K562 (cell line): ENCODE data around the gene ADAM21. TPM values are rescaled to one million over a fixed set of nuclear protein-coding genes. Genes with fewer than 3 reads are reported as not detected.

Source experiments
- ATAC-seq: fragments of 200-7000 bp; cut with Tn5 transposase; 3 replicates; pipeline ENCODE4 v1.9.1; 2020; ENCODE audit warnings: moderate library complexity
- BruUV-seq: library from RNA; stranded (reverse); fragments of 400-500 nt; replicated peaks from 2 replicates; lab custom pipeline; 2021; lab: Mats Ljungman, UMichigan
- CTCF ChIA-PET: fragments of 300-600 bp; formaldehyde crosslinking; extraction: SDS; loops from one replicate; lab custom pipeline; 2021; ENCODE audit warnings: low intra/inter-chr PET ratio; lab: Yijun Ruan, JAX
- POLR2A ChIA-PET: fragments of 300-600, 350-650 bp; sonication (Branson Sonifier 250); formaldehyde crosslinking; extraction: SDS; loops from one replicate; lab custom pipeline; 2021; ENCODE audit warnings: antibody characterized with exemption, inconsistent platforms; lab: Yijun Ruan, JAX
- DNase-seq, 4 experiments: peaks; one replicate each; pipeline versions ENCODE4 v3.0.0 to v3.0.0-alpha.2; 2011 to 2018; ENCODE audit warnings: low spot score in 3 of 4, mixed read lengths in 3 of 4; ENCODE audit errors: extremely low read depth in 1 of 4
- FAIRE-seq: peaks from 2 replicates; lab custom pipeline; 2011; peaks lifted over from hg19 to GRCh38; lab: Jason Lieb, UNC
- H2AFZ ChIP-seq: 2 replicates; pipeline ENCODE4 v1.6.0; 2011; ENCODE audit warnings: low read depth, low read length, control low read depth, inconsistent platforms
- H3K27ac ChIP-seq: fragments of 200-600 bp; 3 replicates; pipeline ENCODE4 v1.8.0; 2011; ENCODE audit warnings: low read depth, mild to moderate bottlenecking, control low read depth, inconsistent platforms, low read length, moderate library complexity, mixed read lengths; ENCODE audit errors: extremely low read depth
- H3K27me3 ChIP-seq, 2 experiments: fragments of 300-600 bp in 1 of 2; 2 replicates in 1 of 2; 3 replicates in 1 of 2; pipeline versions ENCODE4 v1.6.0 to v1.8.0; 2011; ENCODE audit warnings: inconsistent platforms in 2 of 2, low read length in 2 of 2, mild to moderate bottlenecking in 1 of 2, mixed read lengths in 1 of 2, moderate library complexity in 1 of 2; ENCODE audit not compliant: control insufficient read depth in 2 of 2, insufficient read depth in 2 of 2
- H3K36me3 ChIP-seq: fragments of 300-600 bp; 3 replicates; pipeline ENCODE4 v1.8.0; 2011; ENCODE audit warnings: mild to moderate bottlenecking, low read length, inconsistent platforms; ENCODE audit not compliant: control insufficient read depth, insufficient read depth
- H3K4me1 ChIP-seq, 2 experiments: fragments of 200-600 bp in 1 of 2; replicated peaks in 1 of 2; 2 replicates in 1 of 2; 3 replicates in 1 of 2; pipeline versions ENCODE4 v1.5.1 to v1.8.0; 2011; ENCODE audit warnings: inconsistent platforms in 2 of 2, low read length in 2 of 2, mild to moderate bottlenecking in 1 of 2, mixed read lengths in 1 of 2, moderate library complexity in 1 of 2; ENCODE audit not compliant: control insufficient read depth in 2 of 2, insufficient read depth in 2 of 2
- H3K4me2 ChIP-seq: 2 replicates; pipeline ENCODE4 v1.6.1; 2011; ENCODE audit warnings: low read length, control low read depth, inconsistent platforms, mixed read lengths; ENCODE audit not compliant: insufficient read depth
- H3K4me3 ChIP-seq: fragments of 200-600 bp; sonication (generic), shearing (Covaris generic); 2 replicates; pipeline ENCODE4 v1.5.1; 2016; ENCODE audit warnings: control low read depth, inconsistent platforms
- H3K79me2 ChIP-seq: fragments of 200-600 bp; 3 replicates; pipeline ENCODE4 v1.8.0; 2011; ENCODE audit warnings: low read length, inconsistent platforms; ENCODE audit not compliant: control insufficient read depth, insufficient read depth
- H3K9ac ChIP-seq, 2 experiments: 2 replicates each; pipeline versions ENCODE4 v1.6.0 to v1.6.1; 2011; ENCODE audit warnings: low read depth in 2 of 2, low read length in 2 of 2, control low read depth in 1 of 2, inconsistent platforms in 1 of 2, mild to moderate bottlenecking in 1 of 2, mixed read lengths in 1 of 2; ENCODE audit not compliant: insufficient read depth in 1 of 2
- H3K9me1 ChIP-seq: one replicate; pipeline ENCODE4 v1.6.0; 2011; ENCODE audit warnings: inconsistent platforms, mild to moderate bottlenecking, low read length, moderate library complexity; ENCODE audit not compliant: control insufficient read depth, insufficient read depth
- H3K9me3 ChIP-seq: replicated peaks from 2 replicates; pipeline ENCODE4 v1.5.1; 2011; ENCODE audit warnings: low read depth, low read length, inconsistent platforms; ENCODE audit not compliant: control insufficient read depth, insufficient read depth
- H4K20me1 ChIP-seq: replicated peaks from 2 replicates; pipeline ENCODE4 v1.6.1; 2011; ENCODE audit warnings: low read length, inconsistent platforms, mixed read lengths; ENCODE audit not compliant: control insufficient read depth, insufficient read depth
- AFF4 ChIP-seq: sonication (generic); formaldehyde crosslinking; IDR thresholded peaks from 2 replicates; pipeline ENCODE4 v1.8.0; 2023; ENCODE audit warnings: mild to moderate bottlenecking, missing genetic modification reagents
- BACH1 ChIP-seq: fragments of 200-800 bp; sonication (Bioruptor generic); IDR thresholded peaks from 2 replicates; pipeline ENCODE4 v1.6.1; 2016; ENCODE audit warnings: missing genetic modification characterization, missing compliant biosample characterization
- CBFA2T3 ChIP-seq: fragments of 450-650 bp; IDR thresholded peaks from 2 replicates; pipeline ENCODE4 v1.6.1; 2017
- CBX3 ChIP-seq, 2 experiments: IDR thresholded peaks; 1 replicate in 1 of 2; 2 replicates in 1 of 2; pipeline ENCODE4 v1.6.1; 2012; ENCODE audit warnings: inconsistent platforms in 2 of 2, low read length in 2 of 2, borderline replicate concordance in 1 of 2, control low read depth in 1 of 2
- DACH1 ChIP-seq: fragments of 450-650 bp; IDR thresholded peaks from 2 replicates; pipeline ENCODE4 v1.6.1; 2018; ENCODE audit not compliant: partially characterized antibody
- DMBX1 ChIP-seq: fragments of 250-450 bp; sonication (Bioruptor Pico); IDR thresholded peaks from 2 replicates; pipeline ENCODE4 v1.8.0; 2022; ENCODE audit warnings: inconsistent platforms, mild to moderate bottlenecking, moderate library complexity, borderline replicate concordance
- JUND ChIP-seq, 2 experiments: IDR thresholded peaks; 2 replicates in 1 of 2; 3 replicates in 1 of 2; pipeline ENCODE4 v1.6.1; 2011; ENCODE audit warnings: borderline replicate concordance in 2 of 2, low read depth in 2 of 2, low read length in 2 of 2, improper control_type of control experiment in 1 of 2, missing biosample characterization in 1 of 2, missing genetic modification characterization in 1 of 2, missing genetic modification reagents in 1 of 2
- L3MBTL2 ChIP-seq: fragments of 450-650 bp; IDR thresholded peaks from 2 replicates; pipeline ENCODE4 v1.6.1; 2016; ENCODE audit warnings: mild to moderate bottlenecking, moderate library complexity
- NEUROD1 ChIP-seq: fragments of 150-350 bp; IDR thresholded peaks from 2 replicates; pipeline ENCODE4 v1.6.1; 2014; ENCODE audit warnings: borderline replicate concordance, low read length, low read depth; ENCODE audit not compliant: partially characterized antibody
- OTX1 ChIP-seq: fragments of 450-650 bp; formaldehyde crosslinking; IDR thresholded peaks from 2 replicates; pipeline ENCODE4 v1.4.0; 2022; ENCODE audit warnings: mild to moderate bottlenecking
- RNF219 ChIP-seq: fragments of 250-450 bp; sonication (Bioruptor Pico); IDR thresholded peaks from 2 replicates; pipeline ENCODE4 v1.5.0; 2022; ENCODE audit warnings: mild to moderate bottlenecking
- SMARCC2 ChIP-seq: fragments of 450-650 bp; IDR thresholded peaks from 2 replicates; pipeline ENCODE4 v1.6.1; 2017; ENCODE audit warnings: antibody characterized with exemption, moderate library complexity, mild to moderate bottlenecking, low read depth
- SREBF2 ChIP-seq: sonication (generic); formaldehyde crosslinking; IDR thresholded peaks from 2 replicates; pipeline ENCODE4 v1.4.0; 2020; ENCODE audit warnings: mild to moderate bottlenecking, missing genetic modification reagents
- ZSCAN29 ChIP-seq: fragments of 450-650 bp; IDR thresholded peaks from 2 replicates; pipeline ENCODE4 v1.6.1; 2017
- WGBS: fragments of 100-300 bp; shearing (Covaris generic); methylation state at CpG from one replicate; pipeline ENCODE4 v1.1.6; 2016; ENCODE audit warnings: low coverage, mixed read lengths; ENCODE audit not compliant: insufficient coverage; ENCODE audit errors: missing lambda C conversion rate; 5-methylcytosine and 5-hydroxymethylcytosine counted together
- in situ Hi-C: fragments of 300-500 bp; cut with MboI; formaldehyde crosslinking; loops from 4 replicates; pipeline ENCODE4 v1.15.0; 2018; ENCODE audit warnings: inconsistent platforms, mixed read lengths
- intact Hi-C: fragments of 100-400 bp; cut with micrococcal nuclease; formaldehyde crosslinking; loops from 2 replicates; pipeline ENCODE4 v1.14.2; 2022
- polyA plus RNA-seq, 8 experiments: library from polyadenylated mRNA; depleted of rRNA in 4 of 8; stranded (reverse) in 5 of 8; unstranded in 3 of 8; fragments of >200 nt; fragmentation: Nextera tagmentation in 2 of 8; fragmentation: Illumina TruSeq in 1 of 8; extraction: Ambion mirVana in 2 of 8; extraction: Trizol in 1 of 8; gene quantifications; 2 replicates each; pipeline versions ENCODE4 v1.2.1 to v1.2.3, GENCODE V29; 2011 to 2014; ENCODE audit warnings: inconsistent platforms in 1 of 8, missing spikeins in 1 of 8
- total RNA-seq, 7 experiments: library from RNA; depleted of rRNA in 6 of 7; stranded (reverse); fragments of >200 nt in 6 of 7; fragmentation: Illumina TruSeq in 2 of 7; extraction: Trizol in 2 of 7; gene quantifications; 2 replicates each; pipeline versions ENCODE4 v1.2.1 to v1.2.3, GENCODE V29; 2011 to 2021; ENCODE audit warnings: low replicate concordance in 1 of 7

ADAM21 gene
- total and polyA plus RNA-seq, 9 of the 15 experiments (the other 6 are each of a cell fraction or from before 2014, with no cell fraction given), result 0.03 to 0.15 (median 0.05) TPM; not detected in 4

GRCh38 chr14:70489579-70490200, 37.7 kb downstream of the ADAM21 start:
- no peaks in the 10 kb centered on the region for H3K27me3 ChIP-seq
- H3K9me3 ChIP-seq, result no peaks in the 10 kb centered on the region
- CTCF ChIA-PET, result no interaction called here
- BruUV-seq, result no TSS peak
- H3K9ac ChIP-seq, result no peak overlapping the region
- in situ Hi-C loops (no loop called here), intact Hi-C loops (no loop called here)
- H3K27ac ChIP-seq, result no peak overlapping the region
- FAIRE-seq (no peak), DNase-seq (no peak), ATAC-seq (no peak)
- H3K36me3 ChIP-seq, result no peaks in the 10 kb centered on the region
- WGBS, result 0% methylated on average over 1 of the region's 3 CpGs
- H2AFZ ChIP-seq, result no peak overlapping the region
- no peaks in the 10 kb centered on the region for H3K9me1 ChIP-seq
- H3K4me2 ChIP-seq, result no peak overlapping the region
- POLR2A ChIA-PET, result no interaction called here
- no peaks in the 10 kb centered on the region for H3K79me2 ChIP-seq
- no peaks in the 10 kb centered on the region for H4K20me1 ChIP-seq
- no peak for TF ChIP-seq OTX1 (CRISPR knock-in tag)
- TF ChIP-seq JUND (IDR thresholded peaks at IDR 0.05; ENCODE audit: borderline replicate concordance, low read depth, low read length), result no peak
- no peak for TF ChIP-seq JUND (tag; IDR thresholded peaks at IDR 0.05; ENCODE audit: borderline replicate concordance, low read depth, low read length)
- TF ChIP-seq ZSCAN29, result no peak
- no peak for TF ChIP-seq DACH1
- TF ChIP-seq SREBF2, result no peak
- TF ChIP-seq CBFA2T3, result no peak
- TF ChIP-seq L3MBTL2, result no peak
- TF ChIP-seq SMARCC2, result no peak
- no peak for TF ChIP-seq CBX3 (IDR thresholded peaks at IDR 0.05; ENCODE audit: borderline replicate concordance in 1 of 2, low read length in 2 of 2)
- TF ChIP-seq DMBX1 (CRISPR knock-in tag), result no peak
- no peak for TF ChIP-seq AFF4 (CRISPR knock-in tag)
- no peak for TF ChIP-seq NEUROD1
- no peak for TF ChIP-seq RNF219 (CRISPR knock-in tag)
- TF ChIP-seq BACH1 (tag), result no peak
- H3K4me1 ChIP-seq, result no peaks in the 10 kb centered on the region
- no peak overlapping the region for H3K4me3 ChIP-seq
